ENCODE data around the gene NYAP2.

- TF ChIP-seq CTCF (IDR thresholded peaks at IDR 0.05), result no peak
- TF ChIP-seq POLR2A (IDR thresholded peaks at IDR 0.05), result no peak
These were observed 199.4 kb downstream of the NYAP2 start for GRCh38 chr2:225598897-225599296.

All from uterus (tissue), 2 donors.